HG02870 (cell line): ENCODE results near the gene PIH1D1.

Experiments used
- ATAC-seq: cut with Tn5 transposase; IDR thresholded peaks from one replicate; pipeline ENCODE4 v1.9.1; 2021; ENCODE audit warnings: mild to moderate bottlenecking, moderate library complexity; ENCODE audit not compliant: unreplicated experiment

The PIH1D1 gene

GRCh38 chr19:49421039-49421877 is 30.4 kb downstream of the PIH1D1 start:
- ATAC-seq, result no peak

- ATAC-seq, result no peak
Measured at GRCh38 chr19:49420227-49420626, 31.4 kb downstream of the PIH1D1 start.

- ATAC-seq, result no peak
Measured at GRCh38 chr19:49419173-49419572, 32.4 kb downstream of the PIH1D1 start.

- ATAC-seq, result no peak
Measured at GRCh38 chr19:49418511-49418910, 33.1 kb downstream of the PIH1D1 start.

- no peak for ATAC-seq
Measured at GRCh38 chr19:49417088-49417487, 34.5 kb downstream of the PIH1D1 start.

GRCh38 chr19:49415810-49416200 is 35.8 kb downstream of the PIH1D1 start:
- ATAC-seq, result no peak

- no peak for ATAC-seq
Measured at GRCh38 chr19:49415102-49415809, 36.4 kb downstream of the PIH1D1 start.

- ATAC-seq, result no peak
Measured at GRCh38 chr19:49414256-49414655, 37.4 kb downstream of the PIH1D1 start.

GRCh38 chr19:49413348-49413747 is 38.3 kb downstream of the PIH1D1 start:
- ATAC-seq, result no peak

GRCh38 chr19:49411681-49412326 is 39.8 kb downstream of the PIH1D1 start:
- ATAC-seq, result no peak

- no peak for ATAC-seq
Measured at GRCh38 chr19:49409441-49410029, 42.1 kb downstream of the PIH1D1 start.

- ATAC-seq, result no peak
Measured at GRCh38 chr19:49408816-49409440, 42.7 kb downstream of the PIH1D1 start.

GRCh38 chr19:49407482-49408015 is 44.1 kb downstream of the PIH1D1 start:
- ATAC-seq, result no peak

GRCh38 chr19:49407079-49407478 is 44.5 kb downstream of the PIH1D1 start:
- no peak for ATAC-seq

GRCh38 chr19:49403404-49404187 is 48.0 kb downstream of the PIH1D1 start:
- ATAC-seq, result no peak

GRCh38 chr19:49400029-49400428 is 51.6 kb downstream of the PIH1D1 start:
- ATAC-seq, result no peak

GRCh38 chr19:49398931-49399330 is 52.7 kb downstream of the PIH1D1 start:
- ATAC-seq, result no peak

GRCh38 chr19:49398001-49398615 is 53.5 kb downstream of the PIH1D1 start:
- no peak for ATAC-seq

GRCh38 chr19:49396738-49397505 is 54.7 kb downstream of the PIH1D1 start:
- ATAC-seq, result no peak
